Esophagus squamous epithelium (tissue), 5 donors: ENCODE results near the gene CCDC70. TPM values are rescaled to one million over a fixed set of nuclear protein-coding genes. Genes with fewer than 3 reads are reported as not detected.

Experiments used
- DNase-seq: peaks from one replicate; lab custom pipeline; 2025; lab: John Stamatoyannopoulos, UW
- H3K27ac ChIP-seq, 4 donors: fragments of 200-600 bp; sonication (generic); one replicate each; pipeline ENCODE4 v1.5.1; 2016 to 2019; ENCODE audit warnings: mild to moderate bottlenecking in 1 of 4
- H3K27me3 ChIP-seq, 4 donors: fragments of 200-600 bp; sonication (generic); 1 replicate in 3 of 4; 2 replicates in 1 of 4; pipeline versions ENCODE4 v1.5.1 to v1.6.0; 2017 to 2021; ENCODE audit warnings: antibody characterized with exemption in 1 of 4
- H3K36me3 ChIP-seq, 3 donors: fragments of 200-600 bp; sonication (generic); one replicate each; pipeline ENCODE4 v1.5.1; 2016 to 2019
- H3K4me1 ChIP-seq, 3 donors: fragments of 200-600 bp; sonication (generic); one replicate each; pipeline ENCODE4 v1.5.1; 2017 to 2019
- H3K4me3 ChIP-seq, 4 donors: fragments of 200-600 bp; sonication (generic); 1 replicate in 3 of 4; 2 replicates in 1 of 4; pipeline ENCODE4 v1.5.1; 2016 to 2019; ENCODE audit warnings: mild to moderate bottlenecking in 2 of 4, moderate library complexity in 1 of 4
- H3K9me3 ChIP-seq, 3 donors: fragments of 200-600 bp; sonication (generic); one replicate each; pipeline ENCODE4 v1.5.1; 2016 to 2019
- CTCF ChIP-seq, 6 experiments: fragments of 450-650 bp in 4 of 6; fragments of 200-600 bp in 2 of 6; sonication (generic) in 2 of 6; IDR thresholded peaks; one replicate each; pipeline ENCODE4 v1.5.1; 2016 to 2019; ENCODE audit warnings: antibody characterized with exemption in 6 of 6, mild to moderate bottlenecking in 4 of 6, moderate library complexity in 4 of 6
- POLR2A ChIP-seq, 4 donors: fragments of 450-650 bp; IDR thresholded peaks; one replicate each; pipeline ENCODE4 v1.6.1; 2017; ENCODE audit warnings: antibody characterized with exemption in 4 of 4, mild to moderate bottlenecking in 4 of 4, moderate library complexity in 3 of 4
- WGBS, 2 donors: methylation state at CpG; one replicate each; pipeline ENCODE4 v1.1.5; 2018; 5-methylcytosine and 5-hydroxymethylcytosine counted together
- intact Hi-C: fragments of 100-400 bp; cut with DNase I; formaldehyde crosslinking; loops from one replicate; pipeline ENCODE4 v1.15.0; 2022
- total RNA-seq, 4 donors: library from RNA; depleted of rRNA; stranded (reverse); fragments of >200 nt; gene quantifications; one replicate each; pipeline ENCODE4 v1.1.0, GENCODE V29; 2016
- donor health status: DM: yes; HTN: yes; CAD: no.

CCDC70 gene
- total RNA-seq, 4 donors from 2014 or later: not detected

GRCh38 chr13:51846756-51847155, 15.0 kb upstream of the CCDC70 start:
- no peak overlapping the region for H3K4me3 ChIP-seq
- H3K27ac ChIP-seq: no peak overlapping the region
- H3K4me1 ChIP-seq: peaks cover 0 to 7% (median 5%) of the 10 kb centered on the region in 3 donors
- TF ChIP-seq CTCF (IDR thresholded peaks at IDR 0.05): no peak
- TF ChIP-seq POLR2A (IDR thresholded peaks at IDR 0.05): no peak
- no peak for DNase-seq
- peaks cover 0 to 32% (median 0%) of the 10 kb centered on the region in 4 donors for H3K27me3 ChIP-seq
- no peaks in the 10 kb centered on the region for H3K9me3 ChIP-seq
- intact Hi-C loops: no loop called here
- H3K36me3 ChIP-seq: no peaks in the 10 kb centered on the region
- 48 to 61% methylated on average over 1 of the region's 1 CpG for WGBS, 2 donors

- H3K9me3 ChIP-seq: no peaks in the 10 kb centered on the region
- H3K36me3 ChIP-seq: no peaks in the 10 kb centered on the region
- H3K4me3 ChIP-seq: no peak overlapping the region
- no peak for TF ChIP-seq POLR2A (IDR thresholded peaks at IDR 0.05)
- no peak for TF ChIP-seq CTCF (IDR thresholded peaks at IDR 0.05)
- H3K27me3 ChIP-seq: peaks cover 0 to 25% (median 0%) of the 10 kb centered on the region in 4 donors
- intact Hi-C loops: no loop called here
- no peak for DNase-seq
- H3K4me1 ChIP-seq: peaks cover 0 to 7% (median 5%) of the 10 kb centered on the region in 3 donors
- H3K27ac ChIP-seq: no peak overlapping the region
- 6 to 18% methylated on average over 4 of the region's 4 CpGs for WGBS, 2 donors
Observed at GRCh38 chr13:51848674-51849073, 13.1 kb upstream of the CCDC70 start.

DNA sequence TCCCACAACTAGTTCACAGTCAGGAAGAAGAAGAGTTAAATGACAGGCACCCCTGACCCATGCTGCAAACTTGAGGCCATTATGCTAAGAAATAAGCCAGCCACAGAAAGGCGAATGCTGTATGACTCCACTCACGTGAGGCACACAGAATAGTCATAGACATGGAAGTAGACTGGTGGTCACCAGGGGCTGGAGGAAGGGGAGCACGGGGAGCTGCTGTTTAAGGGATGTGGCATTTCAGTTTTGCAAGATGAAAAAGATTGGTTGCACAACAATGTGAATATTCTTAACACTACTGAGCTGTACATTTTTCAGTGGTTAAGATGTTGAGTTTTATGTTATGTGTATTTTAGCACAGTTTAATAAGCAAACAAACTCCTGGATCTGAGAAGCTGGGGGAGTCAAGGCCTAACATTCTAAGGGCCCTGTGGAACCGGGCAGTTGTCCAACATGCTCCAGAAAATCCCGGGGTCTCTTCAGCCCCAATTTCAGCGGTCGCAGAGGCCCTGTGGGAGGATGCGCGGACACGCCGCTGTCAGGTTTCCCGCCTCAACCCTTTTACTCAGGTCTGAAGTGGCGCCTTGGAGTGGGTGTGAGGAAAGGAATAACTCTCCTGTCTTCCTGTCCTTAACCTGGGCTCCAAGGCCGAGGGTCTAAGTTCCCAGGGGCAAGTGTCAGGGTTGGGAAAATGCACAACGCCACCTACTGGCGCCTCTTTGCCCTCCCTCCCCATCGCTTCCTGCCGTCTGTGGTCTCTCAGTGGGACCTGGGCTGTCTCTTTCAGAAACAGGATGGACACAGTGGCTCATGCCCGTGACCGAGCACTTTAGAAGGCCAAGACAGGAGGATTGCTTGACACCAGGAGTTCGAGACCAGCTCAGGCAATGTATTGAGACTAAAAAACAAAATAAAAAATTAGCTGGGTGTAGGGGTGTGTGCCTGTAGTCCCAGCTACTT, 12.3 kb upstream of the CCDC70 start:
- TF ChIP-seq POLR2A (IDR thresholded peaks at IDR 0.05) (no peak), CTCF (IDR thresholded peaks at IDR 0.05) (peak in 4 of 6 experiments; percentile 13 to 42 (median 24))
- Histone ChIP-seq H3K27ac (no peak overlapping the region), H3K9me3 (no peaks in the 10 kb centered on the region), H3K4me1 (peaks cover 0 to 7% (median 5%) of the 10 kb centered on the region in 3 donors), H3K4me3 (no peak overlapping the region), H3K36me3 (no peaks in the 10 kb centered on the region), H3K27me3 (peaks cover 0 to 23% (median 0%) of the 10 kb centered on the region in 4 donors)
- WGBS, 2 donors: 66 to 70% methylated on average over 15 to 20 of the region's 21 CpGs
- intact Hi-C loops: no loop called here
- no peak for DNase-seq

- no peak overlapping the region for H3K27ac ChIP-seq
- DNase-seq: no peak
- no peaks in the 10 kb centered on the region for H3K9me3 ChIP-seq
- no peak overlapping the region for H3K4me3 ChIP-seq
- intact Hi-C loops: no loop called here
- no peak for TF ChIP-seq POLR2A (IDR thresholded peaks at IDR 0.05)
- TF ChIP-seq CTCF (IDR thresholded peaks at IDR 0.05): no peak
- no peaks in the 10 kb centered on the region for H3K4me1 ChIP-seq
- peaks cover 0 to 47% (median 0%) of the 10 kb centered on the region in 4 donors for H3K27me3 ChIP-seq
- no peaks in the 10 kb centered on the region for H3K36me3 ChIP-seq
- 92 to 100% methylated on average over 1 of the region's 1 CpG for WGBS, 2 donors
Observed at GRCh38 chr13:51856027-51856736, 5.6 kb upstream of the CCDC70 start.
